Body of pancreas (tissue), 4 donors: ENCODE results near the gene ZNF385D.

Experiments used
- POLR2A ChIP-seq, 3 donors: fragments of 450-650 bp; IDR thresholded peaks; one replicate each; pipeline ENCODE4 v1.6.1; 2016; ENCODE audit warnings: antibody characterized with exemption in 3 of 3, mild to moderate bottlenecking in 2 of 3
- TF ChIP-seq, protein P1 (sequence below), 7 experiments: fragments of 450-650 bp in 4 of 7; fragments of 200-600 bp in 3 of 7; sonication (generic) in 3 of 7; IDR thresholded peaks; one replicate each; pipeline ENCODE4 v1.5.1; 2016 to 2019; ENCODE audit warnings: antibody characterized with exemption in 7 of 7

DNA sequence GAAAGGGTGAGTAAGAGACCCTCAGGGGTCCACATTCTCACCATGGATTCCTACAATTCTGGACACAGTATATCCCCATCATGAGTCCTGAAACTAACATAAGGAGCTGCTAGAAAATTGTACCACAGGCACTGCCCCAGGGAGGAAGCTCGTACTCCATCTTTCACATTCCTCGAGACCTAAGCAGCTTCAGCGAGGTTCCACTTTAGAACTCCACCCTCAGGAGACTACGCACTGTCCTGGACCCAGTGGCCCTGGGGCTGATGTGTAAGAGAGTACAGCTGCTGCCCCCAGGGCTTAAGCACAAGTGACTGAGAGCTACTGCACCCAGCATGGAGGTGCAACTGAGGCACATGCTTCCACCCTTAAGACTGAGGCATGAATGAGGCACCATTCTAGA is 352.5 kb downstream of the ZNF385D start:
- TF ChIP-seq, protein P1, sequence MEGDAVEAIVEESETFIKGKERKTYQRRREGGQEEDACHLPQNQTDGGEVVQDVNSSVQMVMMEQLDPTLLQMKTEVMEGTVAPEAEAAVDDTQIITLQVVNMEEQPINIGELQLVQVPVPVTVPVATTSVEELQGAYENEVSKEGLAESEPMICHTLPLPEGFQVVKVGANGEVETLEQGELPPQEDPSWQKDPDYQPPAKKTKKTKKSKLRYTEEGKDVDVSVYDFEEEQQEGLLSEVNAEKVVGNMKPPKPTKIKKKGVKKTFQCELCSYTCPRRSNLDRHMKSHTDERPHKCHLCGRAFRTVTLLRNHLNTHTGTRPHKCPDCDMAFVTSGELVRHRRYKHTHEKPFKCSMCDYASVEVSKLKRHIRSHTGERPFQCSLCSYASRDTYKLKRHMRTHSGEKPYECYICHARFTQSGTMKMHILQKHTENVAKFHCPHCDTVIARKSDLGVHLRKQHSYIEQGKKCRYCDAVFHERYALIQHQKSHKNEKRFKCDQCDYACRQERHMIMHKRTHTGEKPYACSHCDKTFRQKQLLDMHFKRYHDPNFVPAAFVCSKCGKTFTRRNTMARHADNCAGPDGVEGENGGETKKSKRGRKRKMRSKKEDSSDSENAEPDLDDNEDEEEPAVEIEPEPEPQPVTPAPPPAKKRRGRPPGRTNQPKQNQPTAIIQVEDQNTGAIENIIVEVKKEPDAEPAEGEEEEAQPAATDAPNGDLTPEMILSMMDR (IDR thresholded peaks at IDR 0.05): no peak
- no peak for TF ChIP-seq POLR2A (IDR thresholded peaks at IDR 0.05)
